GM18873 (cell line): ENCODE measurements around the gene TGIF1.

Experiments
- ATAC-seq: cut with Tn5 transposase; IDR thresholded peaks from one replicate; pipeline ENCODE4 v1.9.1; 2021; ENCODE audit warnings: mild to moderate bottlenecking, moderate library complexity, moderate number of reproducible peaks; ENCODE audit not compliant: unreplicated experiment, low FRiP score

TGIF1 gene

DNA sequence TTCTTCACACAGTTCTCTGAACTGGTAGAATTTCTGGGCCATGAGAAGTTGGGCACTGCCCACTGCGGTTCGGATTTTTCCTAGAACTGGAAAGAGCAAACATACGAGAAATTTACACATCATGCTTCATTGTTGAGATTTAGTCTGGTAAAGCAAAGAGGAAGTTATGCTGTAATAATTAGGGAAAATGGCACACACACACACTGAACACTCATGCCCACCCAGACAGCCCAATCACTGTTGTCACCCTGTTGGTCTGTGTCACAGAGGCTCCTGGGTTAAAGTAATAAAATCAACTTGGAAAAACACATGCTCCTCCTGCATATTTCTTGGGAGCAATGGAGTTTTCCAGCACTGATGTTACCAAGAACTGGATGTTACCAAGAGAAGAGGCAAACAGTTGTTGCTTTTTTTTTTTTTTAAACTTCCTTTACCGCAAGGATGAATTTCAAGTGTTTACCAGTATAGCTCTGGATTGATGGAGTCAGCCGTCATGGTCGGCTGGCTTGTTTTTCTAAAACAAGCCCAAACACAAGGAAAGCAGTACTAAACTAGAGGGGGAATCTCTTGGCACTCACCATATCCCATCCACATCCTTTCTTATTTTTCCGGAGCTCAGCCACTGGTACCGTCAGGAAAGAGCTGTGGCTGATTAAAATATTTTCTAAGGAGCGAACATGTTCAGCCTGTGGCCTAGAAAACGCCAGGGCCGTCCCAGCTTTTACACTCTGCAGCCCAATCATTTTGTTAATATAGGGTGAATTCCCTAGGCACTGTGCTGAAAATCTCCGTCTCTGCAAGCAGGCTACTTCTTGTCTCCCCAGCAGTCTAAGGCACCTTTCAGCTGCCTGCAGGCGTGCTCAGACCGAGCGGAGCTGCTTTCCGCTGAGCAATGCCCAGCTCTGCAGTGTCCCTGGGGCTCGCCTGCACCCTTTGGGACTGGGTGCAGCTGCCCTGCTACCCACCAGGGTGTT, 58.9 kb downstream of the TGIF1 start:
- no peak for ATAC-seq
